ENCODE measurements around the gene PSMD2.
"Not testable (repeated sequence)": the region's sequence is repeated elsewhere in the genome, so short reads cannot be mapped to it uniquely, and the experiment has no call there.

The PSMD2 gene

GRCh38 chr3:184298759-184299487 lies at the start of gene PSMD2:
TSS of gene PSMD2 (plus strand) at chr3:184299241. CDS start at chr3:184299267, 26 bp downstream.
- peak; percentile 100 for DNase-seq

GRCh38 chr3:184249412-184250166 lies 49.5 kb upstream of the PSMD2 start, which contains the start of gene EEF1AKMT4:
TSS of gene EEF1AKMT4 (plus strand) at chr3:184249672. CDS start at chr3:184249695, 23 bp downstream.
- DNase-seq, result peak; percentile 100

- peak; percentile 99 for DNase-seq
Measured at GRCh38 chr3:184250167-184250828, 48.7 kb upstream of the PSMD2 start.

- peak; percentile 99 for DNase-seq
Measured at GRCh38 chr3:184255291-184256039, 43.6 kb upstream of the PSMD2 start.

- DNase-seq, result no peak
Measured at GRCh38 chr3:184257083-184257915, 41.7 kb upstream of the PSMD2 start.

- DNase-seq, result no peak
Measured at GRCh38 chr3:184258926-184259325, 40.1 kb upstream of the PSMD2 start.

GRCh38 chr3:184259396-184259877 lies 39.6 kb upstream of the PSMD2 start:
- DNase-seq, result no peak

- peak; percentile 71 for DNase-seq
Measured at GRCh38 chr3:184259878-184260723, 38.9 kb upstream of the PSMD2 start.

GRCh38 chr3:184260724-184261269 lies 38.2 kb upstream of the PSMD2 start:
- no peak for DNase-seq

GRCh38 chr3:184261270-184261853 lies 37.7 kb upstream of the PSMD2 start, which contains the start of gene CAMK2N2:
TSS of gene CAMK2N2 (minus strand) at chr3:184261553. CDS start at chr3:184261285, 268 bp downstream.
- DNase-seq, result peak; percentile 98

- DNase-seq, result peak; percentile 90
Measured at GRCh38 chr3:184261854-184262763, 36.9 kb upstream of the PSMD2 start.

- DNase-seq, result peak; percentile 50
Measured at GRCh38 chr3:184262764-184263179, 36.3 kb upstream of the PSMD2 start.

GRCh38 chr3:184267249-184267648 lies 31.8 kb upstream of the PSMD2 start:
- DNase-seq, result not testable (repeated sequence)

- no peak for DNase-seq
Measured at GRCh38 chr3:184272269-184272668, 26.8 kb upstream of the PSMD2 start.

GRCh38 chr3:184275381-184275701 lies 23.7 kb upstream of the PSMD2 start:
- DNase-seq, result no peak

GRCh38 chr3:184275961-184276910 lies 22.8 kb upstream of the PSMD2 start, which contains the start of gene ECE2:
TSS of gene ECE2 (plus strand) at chr3:184276022. CDS start at chr3:184276154, 132 bp downstream.
- DNase-seq, result no peak

- DNase-seq, result no peak
Measured at GRCh38 chr3:184277366-184277765, 21.7 kb upstream of the PSMD2 start.
